Fibroblast of the aortic adventitia (primary cell): Measurements from ENCODE around the gene ZNF200. TPM values are rescaled to one million over a fixed set of nuclear protein-coding genes. Genes with fewer than 3 reads are reported as not detected.

Experiments
- DNase-seq: peaks from one replicate; pipeline ENCODE4 v3.0.0-alpha.2; 2010; ENCODE audit warnings: low read depth
- H3K4me3 ChIP-seq: 2 replicates; pipeline ENCODE4 v1.5.1; 2011; ENCODE audit warnings: low read depth, mild to moderate bottlenecking, control low read depth, low read length, moderate library complexity
- total RNA-seq: library from RNA; depleted of rRNA; stranded (reverse); fragments of >200 nt; gene quantifications from 2 replicates; pipeline ENCODE4 v1.2.3, GENCODE V29; 2012; ENCODE audit warnings: low replicate concordance
- TF ChIP-seq, protein P1 (sequence below): IDR thresholded peaks from 2 replicates; pipeline ENCODE4 v1.5.1; 2011; ENCODE audit warnings: mild to moderate bottlenecking, low read length, control low read depth, inconsistent platforms; ENCODE audit not compliant: insufficient read depth

Gene ZNF200
- total RNA-seq, 1 donor, result 9.7 TPM

DNA sequence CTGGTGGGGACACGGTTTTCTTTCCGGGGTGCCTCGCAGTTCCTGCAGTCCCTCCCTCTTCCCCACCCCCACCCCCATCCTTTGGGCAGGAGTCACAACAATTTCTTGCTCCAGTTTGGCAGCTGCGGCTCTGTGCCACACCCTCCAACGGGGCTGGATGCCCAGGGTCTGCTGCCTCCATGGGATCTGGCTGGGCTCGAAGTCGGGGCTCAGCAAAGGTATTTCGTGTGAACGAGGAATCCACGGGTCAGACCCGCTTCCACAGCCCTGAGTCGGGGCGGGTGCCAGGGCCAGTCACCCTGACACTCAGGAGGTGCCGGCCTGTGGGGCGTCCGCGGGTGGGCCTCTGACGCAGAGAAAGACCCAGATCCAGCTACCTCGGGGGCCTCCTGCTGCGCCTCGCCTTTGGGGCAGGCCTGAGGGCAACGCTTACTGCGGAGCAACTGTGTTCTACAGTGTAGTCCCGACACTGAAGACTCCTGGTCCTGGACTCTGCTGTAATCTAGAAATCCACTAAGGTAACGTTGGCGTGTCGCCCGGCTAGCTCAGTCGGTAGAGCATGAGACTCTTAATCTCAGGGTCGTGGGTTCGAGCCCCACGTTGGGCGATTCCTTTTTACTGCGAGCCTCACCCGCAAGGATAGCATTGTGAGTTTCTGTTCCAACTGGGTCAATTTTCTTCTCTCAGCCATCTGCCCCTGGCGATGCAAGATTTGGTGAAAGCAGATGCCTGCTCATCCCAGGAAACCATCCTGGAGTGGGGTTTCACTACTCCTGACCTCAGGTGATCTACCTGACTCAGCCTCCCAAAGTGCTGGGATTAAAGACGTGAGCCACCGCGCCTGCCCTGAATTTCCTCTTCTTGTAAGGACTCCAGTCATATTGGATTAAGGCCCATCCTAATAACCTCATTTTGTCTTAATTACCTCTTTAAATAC is 59.5 kb downstream of the ZNF200 start:
- no peak overlapping the region for H3K4me3 ChIP-seq
- TF ChIP-seq, protein P1, sequence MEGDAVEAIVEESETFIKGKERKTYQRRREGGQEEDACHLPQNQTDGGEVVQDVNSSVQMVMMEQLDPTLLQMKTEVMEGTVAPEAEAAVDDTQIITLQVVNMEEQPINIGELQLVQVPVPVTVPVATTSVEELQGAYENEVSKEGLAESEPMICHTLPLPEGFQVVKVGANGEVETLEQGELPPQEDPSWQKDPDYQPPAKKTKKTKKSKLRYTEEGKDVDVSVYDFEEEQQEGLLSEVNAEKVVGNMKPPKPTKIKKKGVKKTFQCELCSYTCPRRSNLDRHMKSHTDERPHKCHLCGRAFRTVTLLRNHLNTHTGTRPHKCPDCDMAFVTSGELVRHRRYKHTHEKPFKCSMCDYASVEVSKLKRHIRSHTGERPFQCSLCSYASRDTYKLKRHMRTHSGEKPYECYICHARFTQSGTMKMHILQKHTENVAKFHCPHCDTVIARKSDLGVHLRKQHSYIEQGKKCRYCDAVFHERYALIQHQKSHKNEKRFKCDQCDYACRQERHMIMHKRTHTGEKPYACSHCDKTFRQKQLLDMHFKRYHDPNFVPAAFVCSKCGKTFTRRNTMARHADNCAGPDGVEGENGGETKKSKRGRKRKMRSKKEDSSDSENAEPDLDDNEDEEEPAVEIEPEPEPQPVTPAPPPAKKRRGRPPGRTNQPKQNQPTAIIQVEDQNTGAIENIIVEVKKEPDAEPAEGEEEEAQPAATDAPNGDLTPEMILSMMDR, result no peak
- no peak for DNase-seq

DNA sequence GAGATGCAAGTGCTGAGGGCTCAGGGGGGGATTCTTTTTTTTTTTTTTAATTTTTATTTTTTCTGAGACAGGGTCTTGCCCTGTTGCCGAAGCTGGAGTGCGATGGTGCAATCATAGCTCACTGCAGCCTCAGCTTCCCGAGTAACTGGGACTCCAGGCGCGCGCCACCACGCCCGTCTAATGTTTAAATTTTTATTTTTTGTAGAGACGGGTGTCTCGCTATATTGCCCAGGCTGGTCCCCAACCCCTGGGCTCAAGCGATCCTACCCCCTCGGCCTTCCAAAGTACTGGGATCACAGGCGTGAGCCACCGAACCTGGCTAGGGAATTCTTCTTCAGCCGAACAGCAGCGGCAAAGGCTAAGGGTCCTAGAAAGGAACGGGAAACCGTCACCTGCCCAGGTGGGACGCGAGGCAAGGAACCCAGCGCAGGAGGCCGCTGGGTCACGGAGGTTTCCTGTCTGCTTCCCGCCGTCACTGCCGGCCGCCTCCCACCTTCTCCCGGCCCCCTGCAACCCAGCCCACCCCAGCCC is 60.3 kb downstream of the ZNF200 start:
- no peak for DNase-seq
- no peak overlapping the region for H3K4me3 ChIP-seq

GRCh38 chr16:3173892-3174617 is 60.9 kb downstream of the ZNF200 start:
- TF ChIP-seq, protein P1, result no peak
- no peak for DNase-seq
- no peak overlapping the region for H3K4me3 ChIP-seq

More for the DNA sequence above, 60.3 kb downstream of the ZNF200 start:
- TF ChIP-seq, protein P1, result no peak

Other genes with a start within 250 kb of the ZNF200 start
- not detected in 2 replicates for gene CLDN9, start 222.2 kb downstream of the ZNF200 start, total RNA-seq
- 1.1 TPM in 1 of 2 replicates, not detected in the other for gene CLDN6, start 217.0 kb downstream of the ZNF200 start, total RNA-seq
- gene TNFRSF12A, start 214.8 kb downstream of the ZNF200 start, total RNA-seq, result 26.7 and 124 TPM in 2 replicates
- 40.6 and 45.6 TPM in 2 replicates for gene HCFC1R1, start 211.2 kb downstream of the ZNF200 start, total RNA-seq
- gene THOC6, start 211.1 kb downstream of the ZNF200 start, total RNA-seq, result 16.3 and 30.2 TPM in 2 replicates
- not detected in 2 replicates for gene BICDL2, start 198.2 kb downstream of the ZNF200 start, total RNA-seq
- not detected in 2 replicates for gene MMP25, start 188.6 kb downstream of the ZNF200 start, total RNA-seq
- gene IL32, start 169.5 kb downstream of the ZNF200 start, total RNA-seq, result 7.6 and 7.8 TPM in 2 replicates
- not detected in 2 replicates for gene ZSCAN10, start 135.9 kb downstream of the ZNF200 start, total RNA-seq
- gene ZNF205, start 122.6 kb downstream of the ZNF200 start, total RNA-seq, result 12.3 and 14.7 TPM in 2 replicates
- gene ZNF213, start 100.1 kb downstream of the ZNF200 start, total RNA-seq, result 6.9 and 7.0 TPM in 2 replicates
- not detected in 2 replicates for gene OR1F1, start 47.0 kb downstream of the ZNF200 start, total RNA-seq
- gene MEFV, start 21.5 kb upstream of the ZNF200 start, total RNA-seq, result under 0.01 TPM in 1 of 2 replicates, not detected in the other
- 30.6 and 95.5 TPM in 2 replicates for gene ZNF263, start 48.3 kb upstream of the ZNF200 start, total RNA-seq
- 1.9 and 6.4 TPM in 2 replicates for gene TIGD7, start 70.3 kb upstream of the ZNF200 start, total RNA-seq
- 14.6 and 23.6 TPM in 2 replicates for gene ZNF75A, start 70.3 kb upstream of the ZNF200 start, total RNA-seq
- 0.09 TPM in 1 of 2 replicates, not detected in the other for gene OR2C1, start 120.7 kb upstream of the ZNF200 start, total RNA-seq
- 9.0 and 12.7 TPM in 2 replicates for gene ZSCAN32, start 165.8 kb upstream of the ZNF200 start, total RNA-seq
- gene ZNF174, start 166.1 kb upstream of the ZNF200 start, total RNA-seq, result 8.0 TPM in 2 replicates
- 2.5 and 2.8 TPM in 2 replicates for gene ZNF597, start 208.3 kb upstream of the ZNF200 start, total RNA-seq
- 13.0 and 16.6 TPM in 2 replicates for gene NAA60, start 208.5 kb upstream of the ZNF200 start, total RNA-seq